Measurements from ENCODE around the gene UPB1.
A peak's percentile ranks its signal among the peaks of the same experiment; 100 is the strongest.
"Not testable (repeated sequence)": the region's sequence is repeated elsewhere in the genome, so short reads cannot be mapped to it uniquely, and the experiment has no call there.

The UPB1 gene

GRCh38 chr22:24482998-24483397 lies 12.1 kb upstream of the UPB1 start:
- no peak for DNase-seq

GRCh38 chr22:24483976-24484545 lies 11.1 kb upstream of the UPB1 start:
- no peak for DNase-seq

- DNase-seq = no peak
Measured at GRCh38 chr22:24485170-24485569, 10.0 kb upstream of the UPB1 start.

- no peak for DNase-seq
Measured at GRCh38 chr22:24485608-24486007, 9.5 kb upstream of the UPB1 start.

- DNase-seq = no peak
Measured at GRCh38 chr22:24486501-24486921, 8.6 kb upstream of the UPB1 start.

GRCh38 chr22:24489011-24489410 lies 6.1 kb upstream of the UPB1 start:
- DNase-seq = no peak

- not testable (repeated sequence) for DNase-seq
Measured at GRCh38 chr22:24489434-24489833, 5.7 kb upstream of the UPB1 start.

GRCh38 chr22:24492391-24492790 lies 2.7 kb upstream of the UPB1 start:
- no peak for DNase-seq

GRCh38 chr22:24494167-24494527 lies 985 bp upstream of the UPB1 start:
- DNase-seq = no peak

- DNase-seq = no peak
Measured at GRCh38 chr22:24495365-24495675, 188 bp downstream of the UPB1 start.

- DNase-seq = no peak
Measured at GRCh38 chr22:24496234-24496633, 1.1 kb downstream of the UPB1 start.

GRCh38 chr22:24496661-24497060 lies 1.5 kb downstream of the UPB1 start:
- DNase-seq = no peak

- no peak for DNase-seq
Measured at GRCh38 chr22:24497841-24498258, 2.7 kb downstream of the UPB1 start.

- DNase-seq = no peak
Measured at GRCh38 chr22:24498824-24499223, 3.7 kb downstream of the UPB1 start.

GRCh38 chr22:24499706-24500276 lies 4.7 kb downstream of the UPB1 start:
- DNase-seq = no peak

- no peak for DNase-seq
Measured at GRCh38 chr22:24500277-24500820, 5.2 kb downstream of the UPB1 start.

GRCh38 chr22:24501301-24502005 lies 6.3 kb downstream of the UPB1 start:
- no peak for DNase-seq

GRCh38 chr22:24502034-24502433 lies 6.9 kb downstream of the UPB1 start:
- no peak for DNase-seq

GRCh38 chr22:24502541-24502940 lies 7.4 kb downstream of the UPB1 start:
- DNase-seq = no peak

GRCh38 chr22:24503137-24503842 lies 8.2 kb downstream of the UPB1 start:
- DNase-seq = peak; percentile 79

- DNase-seq = no peak
Measured at GRCh38 chr22:24503843-24504338, 8.8 kb downstream of the UPB1 start.

GRCh38 chr22:24504540-24504939 lies 9.4 kb downstream of the UPB1 start:
- DNase-seq = no peak

GRCh38 chr22:24504956-24505736 lies 10.0 kb downstream of the UPB1 start:
- DNase-seq = no peak

Data from CD4-positive, alpha-beta T cell treated with Interferon gamma for 1 hour (primary cell).